Effector CD4-positive, alpha-beta T cell (primary cell): ENCODE measurements around the gene SEMA4F.
A peak's percentile ranks its signal among the peaks of the same experiment; 100 is the strongest.
"Not testable (repeated sequence)": the region's sequence is repeated elsewhere in the genome, so short reads cannot be mapped to it uniquely, and the experiment has no call there.

ENCODE experiments used
- DNase-seq: peaks from one replicate; pipeline ENCODE4 v3.0.0-alpha.2; 2020
- total RNA-seq: gene quantifications from one replicate; lab custom pipeline; 2026; lab: John Stamatoyannopoulos, UW

Gene SEMA4F
- 14.3 reads per million, percentile 39 among the genes with 10 or more reads in this experiment for total RNA-seq

GRCh38 chr2:74653985-74654882, at the start of gene SEMA4F:
Gene SEMA4F, plus strand, starts transcription at chr2:74654247. Its CDS starts 130 bp downstream, at chr2:74654377.
- peak; percentile 91 for DNase-seq

- DNase-seq = no peak
These were observed 47.1 kb upstream of the SEMA4F start for GRCh38 chr2:74606927-74607326.

- DNase-seq = no peak
These were observed 36.9 kb upstream of the SEMA4F start for GRCh38 chr2:74617122-74617521.

- DNase-seq = no peak
These were observed 35.5 kb upstream of the SEMA4F start for GRCh38 chr2:74618410-74619083.

- no peak for DNase-seq
These were observed 34.3 kb upstream of the SEMA4F start for GRCh38 chr2:74619651-74620297.

- DNase-seq = no peak
These were observed 33.4 kb upstream of the SEMA4F start for GRCh38 chr2:74620671-74621070.

- no peak for DNase-seq
These were observed 28.2 kb upstream of the SEMA4F start for GRCh38 chr2:74625658-74626425.

- no peak for DNase-seq
These were observed 25.4 kb upstream of the SEMA4F start for GRCh38 chr2:74628538-74629105.

- not testable (repeated sequence) for DNase-seq
These were observed 23.6 kb upstream of the SEMA4F start for GRCh38 chr2:74630454-74630853.

GRCh38 chr2:74632209-74632938, 21.7 kb upstream of the SEMA4F start:
- no peak for DNase-seq

- DNase-seq = no peak
These were observed 21.1 kb upstream of the SEMA4F start for GRCh38 chr2:74632939-74633312.

GRCh38 chr2:74639550-74639949, 14.5 kb upstream of the SEMA4F start:
- no peak for DNase-seq

- no peak for DNase-seq
These were observed 8.7 kb upstream of the SEMA4F start for GRCh38 chr2:74645344-74645743.

- no peak for DNase-seq
These were observed 7.8 kb upstream of the SEMA4F start for GRCh38 chr2:74646201-74646600.

GRCh38 chr2:74646834-74647482, 7.1 kb upstream of the SEMA4F start:
- no peak for DNase-seq

GRCh38 chr2:74648009-74648443, 6.0 kb upstream of the SEMA4F start, which contains the start of gene M1AP:
Gene M1AP, minus strand, starts transcription at chr2:74648330. Its CDS starts 8,055 bp downstream, at chr2:74640275.
- DNase-seq = no peak

GRCh38 chr2:74653589-74653984, 460 bp upstream of the SEMA4F start:
- no peak for DNase-seq

- DNase-seq = no peak
These were observed 1.5 kb downstream of the SEMA4F start for GRCh38 chr2:74655579-74655978.

GRCh38 chr2:74658516-74658915, 4.5 kb downstream of the SEMA4F start:
- DNase-seq = no peak

- no peak for DNase-seq
These were observed 5.4 kb downstream of the SEMA4F start for GRCh38 chr2:74659462-74659861.

- DNase-seq = no peak
These were observed 14.0 kb downstream of the SEMA4F start for GRCh38 chr2:74668087-74668486.
